Cardiac muscle cell (in vitro differentiated cells and primary cell): ENCODE results near the gene MYL5. TPM values are rescaled to one million over a fixed set of nuclear protein-coding genes. Genes with fewer than 3 reads are reported as not detected.
"Not testable (repeated sequence)": the region's sequence is repeated elsewhere in the genome, so short reads cannot be mapped to it uniquely, and the experiment has no call there.

Source experiments
- DNase-seq, 2 donors: peaks; one replicate each; pipeline versions ENCODE4 v3.0.0 to v3.0.0-alpha.2; 2010 to 2017; ENCODE audit warnings: low read depth in 1 of 2, low spot score in 1 of 2
- H3K27ac ChIP-seq: fragments of 200-600 bp; sonication (generic); 2 replicates; pipeline ENCODE4 v1.5.1; 2016
- H3K27me3 ChIP-seq: fragments of 200-600 bp; sonication (generic); 2 replicates; pipeline ENCODE4 v1.6.0; 2016; ENCODE audit warnings: control low read depth
- H3K36me3 ChIP-seq: fragments of 200-600 bp; sonication (generic); 2 replicates; pipeline ENCODE4 v1.5.1; 2016; ENCODE audit warnings: control low read depth
- H3K4me1 ChIP-seq: fragments of 200-600 bp; sonication (generic); 2 replicates; pipeline ENCODE4 v1.8.1; 2017; ENCODE audit warnings: low read depth, mild to moderate bottlenecking, mixed run types
- H3K4me3 ChIP-seq: fragments of 200-600 bp; sonication (generic); 2 replicates; pipeline ENCODE4 v1.5.1; 2016; ENCODE audit warnings: mild to moderate bottlenecking
- H3K9me3 ChIP-seq: fragments of 200-600 bp; sonication (generic); 2 replicates; pipeline ENCODE4 v1.5.1; 2017; ENCODE audit warnings: low read depth, mild to moderate bottlenecking, control low read depth
- CTCF ChIP-seq: IDR thresholded peaks from 2 replicates; pipeline ENCODE4 v1.5.1; 2012; ENCODE audit warnings: low read depth, mild to moderate bottlenecking, low read length
- polyA plus RNA-seq: library from polyadenylated mRNA; unstranded; fragments of >200 nt; fragmentation: Nextera tagmentation; extraction: Ambion mirVana; gene quantifications from 2 replicates; pipeline ENCODE4 v1.2.1, GENCODE V29; 2016
- total RNA-seq: library from RNA; depleted of rRNA; stranded (reverse); fragments of >200 nt; gene quantifications from 2 replicates; pipeline ENCODE4 v1.2.3, GENCODE V29; 2016

The MYL5 gene
- total and polyA plus RNA-seq, 2 experiments from 2014 or later, result 33.8 to 40.5 TPM

- Histone ChIP-seq H3K4me3 (no peak overlapping the region), H3K27me3 (no peaks in the 10 kb centered on the region), H3K27ac (no peak overlapping the region), H3K36me3 (no peaks in the 10 kb centered on the region), H3K4me1 (peaks cover 4% of the 10 kb centered on the region), H3K9me3 (no peaks in the 10 kb centered on the region)
- TF ChIP-seq CTCF, result no peak
- no peak for DNase-seq
These were observed 28.3 kb downstream of the MYL5 start for GRCh38 chr4:702618-703048.

GRCh38 chr4:703336-704197, 29.2 kb downstream of the MYL5 start:
- Histone ChIP-seq H3K36me3 (no peaks in the 10 kb centered on the region), H3K27ac (no peak overlapping the region), H3K4me1 (peaks cover 5% of the 10 kb centered on the region), H3K4me3 (no peak overlapping the region), H3K27me3 (no peaks in the 10 kb centered on the region), H3K9me3 (no peaks in the 10 kb centered on the region)
- no peak for DNase-seq
- TF ChIP-seq CTCF, result no peak

GRCh38 chr4:704198-704891, 30.0 kb downstream of the MYL5 start:
- Histone ChIP-seq H3K36me3 (no peaks in the 10 kb centered on the region), H3K9me3 (no peaks in the 10 kb centered on the region), H3K27me3 (no peaks in the 10 kb centered on the region), H3K27ac (no peak overlapping the region), H3K4me1 (peaks cover 5% of the 10 kb centered on the region), H3K4me3 (no peak overlapping the region)
- DNase-seq, result no peak
- TF ChIP-seq CTCF, result no peak

GRCh38 chr4:704971-705277, 30.6 kb downstream of the MYL5 start:
- no peaks in the 10 kb centered on the region for H3K36me3 ChIP-seq
- H3K4me1 ChIP-seq, result peaks cover 5% of the 10 kb centered on the region
- no peaks in the 10 kb centered on the region for H3K9me3 ChIP-seq
- no peak for TF ChIP-seq CTCF
- no peaks in the 10 kb centered on the region for H3K27me3 ChIP-seq
- H3K27ac ChIP-seq, result no peak overlapping the region
- H3K4me3 ChIP-seq, result no peak overlapping the region
- no peak for DNase-seq

- H3K4me3 ChIP-seq, result peak within 1 kb of the TSS; percentile 94
- TF ChIP-seq CTCF, result no peak
- H3K9me3 ChIP-seq, result no peaks in the 10 kb centered on the region
- no peaks in the 10 kb centered on the region for H3K36me3 ChIP-seq
- H3K27ac ChIP-seq, result peak within 1 kb of the TSS; percentile 86
- H3K27me3 ChIP-seq, result no peaks in the 10 kb centered on the region
- H3K4me1 ChIP-seq, result peaks cover 5% of the 10 kb centered on the region
- DNase-seq, result peak; percentile 98
These were observed 31.1 kb downstream of the MYL5 start, which contains the start of gene PCGF3 for GRCh38 chr4:705278-706082. Gene PCGF3 (plus strand): TSS chr4:705832. CDS start chr4:733681, 27,849 bp downstream.

- H3K27ac ChIP-seq, result peak overlapping the region; percentile 86
- DNase-seq, result not testable (repeated sequence)
- H3K4me3 ChIP-seq, result peak overlapping the region; percentile 94
These were observed 31.8 kb downstream of the MYL5 start for GRCh38 chr4:706083-706633.

More at GRCh38 chr4:706083-706633, 31.8 kb downstream of the MYL5 start:
- not testable (repeated sequence) for H3K27me3 ChIP-seq, H3K36me3 ChIP-seq, H3K4me1 ChIP-seq, H3K9me3 ChIP-seq
